ENCODE results near the gene FBXL7. TPM values are rescaled to one million over a fixed set of nuclear protein-coding genes. Genes with fewer than 3 reads are reported as not detected.

The FBXL7 gene
- total RNA-seq, 1 donor from 2014 or later, result 21.3 TPM

DNA sequence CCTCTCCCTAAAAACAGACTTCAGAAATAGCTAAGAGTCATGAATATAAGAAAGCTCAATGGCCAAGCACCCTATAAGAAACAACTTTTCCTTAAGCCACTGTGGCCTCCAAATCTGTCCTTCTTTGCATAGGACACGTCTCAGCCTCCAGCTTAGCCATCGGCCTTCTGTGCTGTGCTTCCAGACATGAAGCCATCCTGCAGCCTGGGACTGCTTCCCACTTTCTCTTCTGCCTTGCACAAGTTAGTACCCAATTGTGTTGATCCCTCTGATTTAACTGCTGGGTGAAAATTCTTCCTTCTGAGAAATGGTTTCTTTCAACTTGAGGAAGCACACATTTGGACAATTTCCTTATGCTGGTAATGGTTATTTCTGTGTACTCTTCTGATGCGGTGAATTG is 344.9 kb downstream of the FBXL7 start:
- Mint-ChIP-seq H3K4me1 (ENCODE audit: unreplicated experiment) (peaks cover 6% of the 10 kb centered on the region), H3K4me3 (no peak overlapping the region), H3K27ac (no peak overlapping the region), H3K36me3 (peaks cover 3% of the 10 kb centered on the region), H3K27me3 (no peaks in the 10 kb centered on the region), H3K9me3 (peaks cover 4% of the 10 kb centered on the region)
- TF ChIP-seq, protein P1, sequence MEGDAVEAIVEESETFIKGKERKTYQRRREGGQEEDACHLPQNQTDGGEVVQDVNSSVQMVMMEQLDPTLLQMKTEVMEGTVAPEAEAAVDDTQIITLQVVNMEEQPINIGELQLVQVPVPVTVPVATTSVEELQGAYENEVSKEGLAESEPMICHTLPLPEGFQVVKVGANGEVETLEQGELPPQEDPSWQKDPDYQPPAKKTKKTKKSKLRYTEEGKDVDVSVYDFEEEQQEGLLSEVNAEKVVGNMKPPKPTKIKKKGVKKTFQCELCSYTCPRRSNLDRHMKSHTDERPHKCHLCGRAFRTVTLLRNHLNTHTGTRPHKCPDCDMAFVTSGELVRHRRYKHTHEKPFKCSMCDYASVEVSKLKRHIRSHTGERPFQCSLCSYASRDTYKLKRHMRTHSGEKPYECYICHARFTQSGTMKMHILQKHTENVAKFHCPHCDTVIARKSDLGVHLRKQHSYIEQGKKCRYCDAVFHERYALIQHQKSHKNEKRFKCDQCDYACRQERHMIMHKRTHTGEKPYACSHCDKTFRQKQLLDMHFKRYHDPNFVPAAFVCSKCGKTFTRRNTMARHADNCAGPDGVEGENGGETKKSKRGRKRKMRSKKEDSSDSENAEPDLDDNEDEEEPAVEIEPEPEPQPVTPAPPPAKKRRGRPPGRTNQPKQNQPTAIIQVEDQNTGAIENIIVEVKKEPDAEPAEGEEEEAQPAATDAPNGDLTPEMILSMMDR (conservative IDR thresholded peaks at IDR 0.05), result no peak
- DNase-seq (ENCODE audit: extremely low spot score, unreplicated experiment), result no peak

DNA sequence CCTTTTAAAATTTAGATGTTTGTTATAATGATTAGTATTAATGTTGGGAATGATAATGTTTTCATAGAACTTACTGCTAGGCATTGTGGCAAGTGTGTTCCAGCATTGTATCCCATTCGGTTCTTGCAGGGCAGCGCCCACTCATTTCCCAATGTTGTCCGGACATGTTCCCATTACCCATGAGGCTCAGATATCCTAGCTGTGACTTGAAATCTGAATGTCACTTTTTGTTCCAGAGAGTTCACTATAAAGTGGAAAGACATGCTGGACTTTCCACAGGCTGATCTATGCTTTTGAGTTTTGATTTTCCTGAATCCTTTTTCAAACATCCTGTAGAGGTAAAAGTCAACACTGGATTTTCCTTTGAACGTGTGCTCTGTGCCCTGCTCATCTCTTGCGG is 350.6 kb downstream of the FBXL7 start:
- no peak for DNase-seq (ENCODE audit: extremely low spot score, unreplicated experiment)
- H3K27me3 Mint-ChIP-seq, result no peaks in the 10 kb centered on the region
- TF ChIP-seq, protein P1 (conservative IDR thresholded peaks at IDR 0.05), result no peak
- no peaks in the 10 kb centered on the region for H3K36me3 Mint-ChIP-seq
- no peak overlapping the region for H3K4me3 Mint-ChIP-seq
- no peak overlapping the region for H3K27ac Mint-ChIP-seq
- peaks cover 4% of the 10 kb centered on the region for H3K9me3 Mint-ChIP-seq
- H3K4me1 Mint-ChIP-seq (ENCODE audit: unreplicated experiment), result peaks cover 11% of the 10 kb centered on the region

DNA sequence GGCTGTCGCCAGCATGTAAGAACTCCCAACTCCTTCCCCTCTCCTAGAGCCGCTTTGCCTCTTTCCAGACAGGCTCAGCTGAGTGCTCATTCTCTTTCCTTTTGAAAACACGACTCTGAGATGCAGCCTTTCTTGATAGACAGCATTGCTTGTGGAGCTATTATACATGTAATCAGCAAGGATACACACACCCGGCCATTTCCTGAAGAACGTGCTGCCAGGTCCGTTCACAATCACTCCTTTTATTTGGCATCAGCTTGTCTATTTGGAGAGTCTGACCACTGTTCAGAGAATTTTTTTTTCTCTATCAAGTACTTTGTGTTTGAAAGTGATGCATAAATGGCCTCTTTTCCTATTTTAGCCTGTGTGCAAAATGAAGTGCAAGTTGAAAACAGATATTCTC is 351.0 kb downstream of the FBXL7 start:
- Mint-ChIP-seq H3K4me3 (no peak overlapping the region), H3K4me1 (ENCODE audit: unreplicated experiment) (peaks cover 11% of the 10 kb centered on the region), H3K27ac (no peak overlapping the region), H3K9me3 (peaks cover 4% of the 10 kb centered on the region), H3K36me3 (no peaks in the 10 kb centered on the region), H3K27me3 (no peaks in the 10 kb centered on the region)
- no peak for DNase-seq (ENCODE audit: extremely low spot score, unreplicated experiment)
- TF ChIP-seq, protein P1 (conservative IDR thresholded peaks at IDR 0.05), result no peak

DNA sequence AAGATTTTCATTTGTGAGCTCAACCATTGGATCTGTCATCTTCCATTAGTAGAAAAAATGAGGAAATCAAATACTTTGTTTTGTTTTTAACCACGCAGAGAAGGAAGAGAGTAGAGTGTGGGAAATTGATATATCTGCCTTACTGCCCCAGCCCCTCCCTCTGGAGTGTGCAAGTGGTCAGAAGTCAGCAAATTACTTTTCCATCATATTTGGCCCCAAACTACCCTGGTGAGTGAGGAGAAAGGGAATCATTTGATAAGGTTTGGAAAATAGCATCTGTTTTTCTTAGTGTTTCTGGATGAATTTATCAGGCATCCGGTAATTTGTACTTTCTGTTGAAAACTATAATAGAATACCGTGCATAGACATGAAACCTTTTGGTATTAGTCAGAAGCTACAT is 352.2 kb downstream of the FBXL7 start:
- Mint-ChIP-seq H3K4me3 (no peak overlapping the region), H3K27me3 (no peaks in the 10 kb centered on the region), H3K9me3 (no peaks in the 10 kb centered on the region), H3K27ac (no peak overlapping the region), H3K4me1 (ENCODE audit: unreplicated experiment) (peaks cover 11% of the 10 kb centered on the region), H3K36me3 (no peaks in the 10 kb centered on the region)
- TF ChIP-seq, protein P1 (conservative IDR thresholded peaks at IDR 0.05), result no peak
- DNase-seq (ENCODE audit: extremely low spot score, unreplicated experiment), result no peak

DNA sequence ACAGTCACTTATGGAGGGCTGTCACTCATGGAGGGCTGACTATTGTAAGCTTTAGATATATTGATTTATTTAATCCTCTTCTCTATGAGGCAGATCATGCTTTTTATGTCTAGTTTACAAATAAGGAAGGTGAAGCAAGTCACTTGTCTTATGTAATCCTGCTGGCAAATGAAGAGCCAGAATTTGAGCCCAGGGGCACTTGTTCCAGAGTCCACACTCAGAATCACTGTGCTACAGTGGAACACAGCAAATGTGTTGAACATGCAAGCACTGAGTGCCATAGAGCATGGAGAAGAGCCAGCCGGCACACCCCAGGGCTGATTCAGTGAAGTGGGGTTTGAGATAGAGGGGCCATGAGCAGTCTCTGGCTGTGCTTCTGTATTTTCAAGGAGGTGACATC is 353.0 kb downstream of the FBXL7 start:
- DNase-seq (ENCODE audit: extremely low spot score, unreplicated experiment), result no peak

More for the DNA sequence above, 353.0 kb downstream of the FBXL7 start:
- Mint-ChIP-seq H3K4me1 (ENCODE audit: unreplicated experiment) (peaks cover 11% of the 10 kb centered on the region), H3K4me3 (no peak overlapping the region), H3K36me3 (no peaks in the 10 kb centered on the region), H3K27ac (no peak overlapping the region), H3K27me3 (no peaks in the 10 kb centered on the region), H3K9me3 (no peaks in the 10 kb centered on the region)
- TF ChIP-seq, protein P1 (conservative IDR thresholded peaks at IDR 0.05), result no peak
